WTC11 (cell line): Measurements from ENCODE around the gene SPDYE5.
"Not testable (repeated sequence)": the region's sequence is repeated elsewhere in the genome, so short reads cannot be mapped to it uniquely, and the experiment has no call there.

Experiments
- GABPB1 ChIP-seq: sonication (generic); formaldehyde crosslinking; IDR thresholded peaks from 2 replicates; pipeline ENCODE4 v1.8.1; 2023; ENCODE audit warnings: mild to moderate bottlenecking, missing genetic modification reagents
- MXD4 ChIP-seq: fragments of 250-450 bp; sonication (Bioruptor Pico); IDR thresholded peaks from 2 replicates; pipeline ENCODE4 v1.8.0; 2021; ENCODE audit warnings: mild to moderate bottlenecking, moderate library complexity, borderline replicate concordance
- NFYB ChIP-seq: sonication (generic); formaldehyde crosslinking; conservative IDR thresholded peaks from 2 replicates; pipeline ENCODE4 v1.8.0; 2022; ENCODE audit warnings: low read depth, missing genetic modification reagents
- NR2C2 ChIP-seq: sonication (generic); formaldehyde crosslinking; IDR thresholded peaks from 2 replicates; pipeline ENCODE4 v1.8.0; 2022; ENCODE audit warnings: mild to moderate bottlenecking, missing genetic modification reagents
- SP1 ChIP-seq: sonication (generic); formaldehyde crosslinking; conservative IDR thresholded peaks from 2 replicates; pipeline ENCODE4 v1.8.1; 2022; ENCODE audit warnings: missing genetic modification reagents
- TEAD4 ChIP-seq: sonication (generic); formaldehyde crosslinking; IDR thresholded peaks from 2 replicates; pipeline ENCODE4 v1.8.0; 2022; ENCODE audit warnings: mild to moderate bottlenecking, missing genetic modification reagents
- ZNF232 ChIP-seq: sonication (generic); formaldehyde crosslinking; IDR thresholded peaks from 2 replicates; pipeline ENCODE4 v1.8.0; 2022; ENCODE audit warnings: mild to moderate bottlenecking, missing genetic modification reagents
- TF ChIP-seq, protein P1 (sequence below): fragments of 200-600 bp; IDR thresholded peaks from 2 replicates; pipeline ENCODE4 v1.8.0; 2022; ENCODE audit warnings: antibody characterized with exemption
- TF ChIP-seq, protein P2 (sequence below): sonication (generic); formaldehyde crosslinking; IDR thresholded peaks from 2 replicates; pipeline ENCODE4 v1.8.1; 2022; ENCODE audit warnings: low read depth, mild to moderate bottlenecking, moderate library complexity, missing genetic modification reagents, borderline replicate concordance
- TF ChIP-seq, protein P3 (sequence below): sonication (generic); formaldehyde crosslinking; IDR thresholded peaks from 2 replicates; pipeline ENCODE4 v1.8.0; 2023; ENCODE audit warnings: missing genetic modification reagents, mild to moderate bottlenecking, borderline replicate concordance

DNA sequence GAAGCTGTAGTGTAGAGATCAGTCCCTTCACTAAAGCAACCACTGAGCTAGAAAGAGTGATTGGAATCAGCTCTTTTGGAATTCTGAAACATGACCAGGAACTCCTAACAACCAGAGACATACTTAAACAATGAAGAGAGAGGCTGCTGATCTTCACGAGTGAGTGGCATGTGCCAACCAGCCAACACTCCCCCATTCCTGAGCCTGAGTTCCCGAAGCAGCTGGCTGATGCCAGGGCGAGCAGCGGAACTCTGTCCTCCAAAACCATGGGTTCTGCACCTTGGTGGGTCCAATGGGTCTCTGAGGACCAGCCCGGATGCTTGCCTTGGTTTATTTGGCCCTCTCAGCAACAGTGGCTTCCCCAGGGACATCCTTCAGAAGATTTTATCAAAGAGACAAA, 31.6 kb upstream of the SPDYE5 start:
- not testable (repeated sequence) for TF ChIP-seq NFYB; SP1 (CRISPR knock-in tag); TEAD4 (CRISPR knock-in tag); GABPB1; ZNF232 (CRISPR knock-in tag); NR2C2 (CRISPR knock-in tag); MXD4 (CRISPR knock-in tag)
- TF ChIP-seq, protein P1, sequence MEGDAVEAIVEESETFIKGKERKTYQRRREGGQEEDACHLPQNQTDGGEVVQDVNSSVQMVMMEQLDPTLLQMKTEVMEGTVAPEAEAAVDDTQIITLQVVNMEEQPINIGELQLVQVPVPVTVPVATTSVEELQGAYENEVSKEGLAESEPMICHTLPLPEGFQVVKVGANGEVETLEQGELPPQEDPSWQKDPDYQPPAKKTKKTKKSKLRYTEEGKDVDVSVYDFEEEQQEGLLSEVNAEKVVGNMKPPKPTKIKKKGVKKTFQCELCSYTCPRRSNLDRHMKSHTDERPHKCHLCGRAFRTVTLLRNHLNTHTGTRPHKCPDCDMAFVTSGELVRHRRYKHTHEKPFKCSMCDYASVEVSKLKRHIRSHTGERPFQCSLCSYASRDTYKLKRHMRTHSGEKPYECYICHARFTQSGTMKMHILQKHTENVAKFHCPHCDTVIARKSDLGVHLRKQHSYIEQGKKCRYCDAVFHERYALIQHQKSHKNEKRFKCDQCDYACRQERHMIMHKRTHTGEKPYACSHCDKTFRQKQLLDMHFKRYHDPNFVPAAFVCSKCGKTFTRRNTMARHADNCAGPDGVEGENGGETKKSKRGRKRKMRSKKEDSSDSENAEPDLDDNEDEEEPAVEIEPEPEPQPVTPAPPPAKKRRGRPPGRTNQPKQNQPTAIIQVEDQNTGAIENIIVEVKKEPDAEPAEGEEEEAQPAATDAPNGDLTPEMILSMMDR, result not testable (repeated sequence)
- TF ChIP-seq, protein P2, sequence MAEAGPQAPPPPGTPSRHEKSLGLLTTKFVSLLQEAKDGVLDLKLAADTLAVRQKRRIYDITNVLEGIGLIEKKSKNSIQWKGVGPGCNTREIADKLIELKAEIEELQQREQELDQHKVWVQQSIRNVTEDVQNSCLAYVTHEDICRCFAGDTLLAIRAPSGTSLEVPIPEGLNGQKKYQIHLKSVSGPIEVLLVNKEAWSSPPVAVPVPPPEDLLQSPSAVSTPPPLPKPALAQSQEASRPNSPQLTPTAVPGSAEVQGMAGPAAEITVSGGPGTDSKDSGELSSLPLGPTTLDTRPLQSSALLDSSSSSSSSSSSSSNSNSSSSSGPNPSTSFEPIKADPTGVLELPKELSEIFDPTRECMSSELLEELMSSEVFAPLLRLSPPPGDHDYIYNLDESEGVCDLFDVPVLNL (CRISPR knock-in tag), result not testable (repeated sequence)
- TF ChIP-seq, protein P3, sequence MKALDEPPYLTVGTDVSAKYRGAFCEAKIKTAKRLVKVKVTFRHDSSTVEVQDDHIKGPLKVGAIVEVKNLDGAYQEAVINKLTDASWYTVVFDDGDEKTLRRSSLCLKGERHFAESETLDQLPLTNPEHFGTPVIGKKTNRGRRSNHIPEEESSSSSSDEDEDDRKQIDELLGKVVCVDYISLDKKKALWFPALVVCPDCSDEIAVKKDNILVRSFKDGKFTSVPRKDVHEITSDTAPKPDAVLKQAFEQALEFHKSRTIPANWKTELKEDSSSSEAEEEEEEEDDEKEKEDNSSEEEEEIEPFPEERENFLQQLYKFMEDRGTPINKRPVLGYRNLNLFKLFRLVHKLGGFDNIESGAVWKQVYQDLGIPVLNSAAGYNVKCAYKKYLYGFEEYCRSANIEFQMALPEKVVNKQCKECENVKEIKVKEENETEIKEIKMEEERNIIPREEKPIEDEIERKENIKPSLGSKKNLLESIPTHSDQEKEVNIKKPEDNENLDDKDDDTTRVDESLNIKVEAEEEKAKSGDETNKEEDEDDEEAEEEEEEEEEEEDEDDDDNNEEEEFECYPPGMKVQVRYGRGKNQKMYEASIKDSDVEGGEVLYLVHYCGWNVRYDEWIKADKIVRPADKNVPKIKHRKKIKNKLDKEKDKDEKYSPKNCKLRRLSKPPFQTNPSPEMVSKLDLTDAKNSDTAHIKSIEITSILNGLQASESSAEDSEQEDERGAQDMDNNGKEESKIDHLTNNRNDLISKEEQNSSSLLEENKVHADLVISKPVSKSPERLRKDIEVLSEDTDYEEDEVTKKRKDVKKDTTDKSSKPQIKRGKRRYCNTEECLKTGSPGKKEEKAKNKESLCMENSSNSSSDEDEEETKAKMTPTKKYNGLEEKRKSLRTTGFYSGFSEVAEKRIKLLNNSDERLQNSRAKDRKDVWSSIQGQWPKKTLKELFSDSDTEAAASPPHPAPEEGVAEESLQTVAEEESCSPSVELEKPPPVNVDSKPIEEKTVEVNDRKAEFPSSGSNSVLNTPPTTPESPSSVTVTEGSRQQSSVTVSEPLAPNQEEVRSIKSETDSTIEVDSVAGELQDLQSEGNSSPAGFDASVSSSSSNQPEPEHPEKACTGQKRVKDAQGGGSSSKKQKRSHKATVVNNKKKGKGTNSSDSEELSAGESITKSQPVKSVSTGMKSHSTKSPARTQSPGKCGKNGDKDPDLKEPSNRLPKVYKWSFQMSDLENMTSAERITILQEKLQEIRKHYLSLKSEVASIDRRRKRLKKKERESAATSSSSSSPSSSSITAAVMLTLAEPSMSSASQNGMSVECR (CRISPR knock-in tag), result not testable (repeated sequence)
